Stimulated activated CD8-positive, alpha-beta memory T cell treated with anti-CD3 and anti-CD28 coated beads, Interleukin-7, amount 100 ng/mL, for 1 hour (primary cell): ENCODE results near the gene CEP57.
A peak's percentile ranks its signal among the peaks of the same experiment; 100 is the strongest.

Experiments
- DNase-seq, 2 donors: peaks; one replicate each; pipeline ENCODE4 v3.0.0-alpha.2; 2020; ENCODE audit warnings: low read depth in 2 of 2

The CEP57 gene

GRCh38 chr11:95790123-95790932 lies at the start of gene CEP57:
CEP57 (plus strand) TSS chr11:95790498; CDS start chr11:95790699, 201 bp downstream.
- DNase-seq = peak; percentile 82

- no peak for DNase-seq
Observed at GRCh38 chr11:95750101-95750500, 40.2 kb upstream of the CEP57 start.

DNA sequence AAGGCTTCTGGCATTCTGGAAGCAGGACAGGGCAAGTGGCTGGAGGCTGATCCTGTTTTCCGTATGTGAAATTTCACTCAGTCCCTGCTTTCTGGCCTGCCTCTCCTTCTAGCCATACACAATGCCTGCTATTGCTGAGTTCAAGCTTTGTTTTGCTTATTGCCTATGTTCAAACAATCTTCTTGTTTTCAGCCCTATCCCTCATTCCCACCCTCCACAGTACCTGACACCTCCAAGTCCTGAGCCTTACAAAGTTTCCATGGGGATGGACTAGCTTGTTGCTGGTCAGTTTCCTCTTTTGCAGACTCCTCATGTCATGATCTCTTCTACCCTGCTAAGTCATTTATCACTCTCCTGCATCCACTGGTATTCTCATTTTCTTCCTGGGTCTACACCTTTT lies 38.8 kb upstream of the CEP57 start:
- DNase-seq = no peak

DNA sequence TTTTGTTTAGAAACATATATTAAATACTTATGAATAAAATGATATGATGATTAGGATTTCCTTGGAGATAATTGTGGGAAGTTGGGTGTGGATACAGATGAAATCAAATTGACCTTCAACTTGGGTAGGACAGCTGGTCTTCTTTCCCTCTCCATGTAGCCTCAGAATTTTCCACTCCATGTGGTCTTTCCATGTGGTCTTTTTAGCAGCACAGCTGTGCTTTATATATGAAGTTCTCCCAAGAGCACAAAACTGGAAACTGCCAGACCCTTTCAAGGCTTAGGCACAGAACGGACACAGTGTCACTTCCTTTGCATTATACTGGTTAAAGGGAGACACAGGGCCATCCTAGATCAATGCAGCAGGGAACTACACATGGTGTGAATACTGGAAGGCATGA lies 29.4 kb upstream of the CEP57 start:
- no peak for DNase-seq

- no peak for DNase-seq
Observed at GRCh38 chr11:95762534-95762933, 27.8 kb upstream of the CEP57 start.

DNA sequence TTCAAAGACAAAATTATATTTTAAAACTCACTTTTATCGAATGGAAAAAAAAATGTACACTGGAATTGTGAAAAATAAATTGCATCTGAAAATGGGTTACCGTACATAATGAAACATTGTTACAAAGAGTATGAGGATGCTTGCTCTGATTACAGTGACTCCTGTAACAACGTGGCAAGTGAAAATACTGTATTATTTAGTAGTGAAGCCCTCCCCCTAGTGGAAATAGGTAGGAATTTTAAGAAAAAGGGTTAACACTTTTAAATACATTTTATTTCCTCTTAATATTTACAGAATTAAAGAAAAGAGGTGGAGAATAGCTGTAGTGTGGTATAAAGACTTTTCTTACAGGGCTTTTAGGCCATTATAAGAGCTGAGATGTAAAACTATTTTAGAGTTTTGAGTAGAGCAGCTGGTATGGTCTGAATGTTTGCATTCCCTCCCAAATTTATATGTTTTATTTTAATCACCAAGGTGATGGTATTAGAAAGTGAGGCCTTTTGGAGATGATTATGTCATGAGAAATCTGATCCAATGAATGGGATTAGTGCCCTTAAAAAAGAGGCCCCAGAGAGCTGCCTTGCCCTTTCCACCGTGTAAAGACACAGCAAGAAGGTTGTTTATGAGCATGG lies 25.9 kb upstream of the CEP57 start:
- no peak for DNase-seq

DNA sequence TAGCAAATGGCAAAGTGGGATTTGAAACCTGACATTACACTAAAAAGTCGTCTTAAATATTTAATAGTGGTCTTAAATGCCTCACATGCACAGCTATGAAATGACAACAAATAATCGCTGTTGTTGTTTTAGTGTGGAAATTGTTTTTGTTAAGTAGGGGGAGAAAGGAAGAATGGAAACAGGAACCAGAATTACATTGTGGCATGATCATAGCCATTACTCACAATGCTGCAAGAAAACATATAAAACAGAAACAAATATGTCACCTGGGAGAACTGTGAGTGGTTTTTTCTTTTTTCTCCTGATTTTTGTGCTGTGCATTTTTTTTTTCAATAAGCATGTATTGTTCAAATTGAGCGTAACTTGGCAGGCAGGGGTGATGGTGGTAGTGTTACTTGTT lies 23.6 kb upstream of the CEP57 start:
- DNase-seq = no peak

- DNase-seq = no peak
Observed at GRCh38 chr11:95767498-95767897, 22.8 kb upstream of the CEP57 start.

- DNase-seq = no peak
Observed at GRCh38 chr11:95768521-95768920, 21.8 kb upstream of the CEP57 start.

DNA sequence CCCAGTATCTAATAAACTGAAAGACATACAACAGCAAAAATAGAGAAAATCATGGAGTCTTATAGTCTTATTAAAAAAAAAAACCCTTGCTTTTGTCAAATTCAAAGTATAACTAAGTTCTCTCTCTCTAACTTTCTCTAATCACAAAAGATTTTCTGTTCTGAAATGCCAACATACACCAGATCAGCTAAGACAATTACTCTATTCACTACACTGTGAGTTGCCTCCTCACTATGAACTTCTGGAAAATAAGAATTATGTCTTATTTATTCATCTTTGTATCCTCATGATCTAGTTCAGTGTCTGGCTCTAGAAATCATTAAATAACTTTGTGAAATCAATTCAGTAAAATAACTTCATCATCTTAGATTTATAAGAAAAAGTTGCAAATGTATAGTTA lies 13.4 kb upstream of the CEP57 start:
- DNase-seq = no peak

GRCh38 chr11:95778699-95779098 lies 11.6 kb upstream of the CEP57 start:
- no peak for DNase-seq

DNA sequence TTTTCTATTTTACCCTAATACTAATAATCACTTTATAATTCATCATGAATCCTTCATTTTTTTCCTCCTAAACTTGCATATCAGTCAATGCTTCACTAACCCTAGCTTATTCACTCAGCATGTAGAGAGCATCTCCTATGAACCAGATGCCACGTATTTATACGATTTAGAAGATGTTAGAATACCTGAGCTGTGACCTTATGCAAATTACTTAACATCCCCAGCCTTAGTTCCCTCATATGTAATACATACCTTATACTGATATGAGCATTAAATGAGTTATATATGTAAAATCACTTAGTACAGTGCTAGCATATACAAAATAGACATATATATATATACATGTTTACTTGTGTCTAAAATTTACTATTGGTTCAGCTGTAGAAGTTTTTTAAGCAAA lies 9.8 kb upstream of the CEP57 start:
- no peak for DNase-seq

GRCh38 chr11:95788921-95789505 lies 1.3 kb upstream of the CEP57 start:
- DNase-seq = peak in 1 of 2 donors; percentile 0

DNA sequence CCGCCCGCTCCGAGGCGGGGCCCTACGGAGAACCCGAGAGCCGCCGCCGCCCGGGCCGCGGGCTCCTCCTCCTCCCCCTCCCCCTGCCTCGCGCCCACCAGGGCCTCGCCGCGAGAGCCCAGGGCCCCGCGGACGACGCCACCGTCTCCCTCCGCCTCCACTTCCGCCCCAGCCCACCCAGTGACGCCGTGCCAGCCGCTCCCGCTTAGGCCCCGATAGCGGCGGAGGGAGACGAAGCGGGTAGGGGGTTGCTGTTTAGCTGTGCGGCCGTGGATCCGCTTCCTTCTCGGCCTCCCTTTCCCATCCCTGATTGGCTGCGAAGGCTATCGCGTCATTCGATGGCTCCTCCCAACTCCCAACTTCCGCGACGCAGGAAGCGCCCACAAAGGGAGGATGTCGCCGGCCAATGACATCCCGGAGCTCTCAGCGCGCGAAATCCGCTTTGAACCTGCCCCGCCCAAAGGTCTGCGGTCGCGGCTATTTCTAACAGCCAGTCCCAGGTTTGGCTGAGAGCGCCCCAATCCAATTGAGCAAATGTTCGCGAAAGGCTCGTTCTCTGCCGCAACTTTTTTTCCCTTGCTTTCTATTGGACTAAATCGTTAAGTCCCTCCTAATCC lies 684 bp upstream of the CEP57 start, which contains the start of gene FAM76B:
Gene FAM76B (minus strand): TSS at position 277 of the 617 bp plus-strand sequence. CDS start 304 bp downstream, outside the sequence.
- DNase-seq = peak; percentile 90 to 95

DNA sequence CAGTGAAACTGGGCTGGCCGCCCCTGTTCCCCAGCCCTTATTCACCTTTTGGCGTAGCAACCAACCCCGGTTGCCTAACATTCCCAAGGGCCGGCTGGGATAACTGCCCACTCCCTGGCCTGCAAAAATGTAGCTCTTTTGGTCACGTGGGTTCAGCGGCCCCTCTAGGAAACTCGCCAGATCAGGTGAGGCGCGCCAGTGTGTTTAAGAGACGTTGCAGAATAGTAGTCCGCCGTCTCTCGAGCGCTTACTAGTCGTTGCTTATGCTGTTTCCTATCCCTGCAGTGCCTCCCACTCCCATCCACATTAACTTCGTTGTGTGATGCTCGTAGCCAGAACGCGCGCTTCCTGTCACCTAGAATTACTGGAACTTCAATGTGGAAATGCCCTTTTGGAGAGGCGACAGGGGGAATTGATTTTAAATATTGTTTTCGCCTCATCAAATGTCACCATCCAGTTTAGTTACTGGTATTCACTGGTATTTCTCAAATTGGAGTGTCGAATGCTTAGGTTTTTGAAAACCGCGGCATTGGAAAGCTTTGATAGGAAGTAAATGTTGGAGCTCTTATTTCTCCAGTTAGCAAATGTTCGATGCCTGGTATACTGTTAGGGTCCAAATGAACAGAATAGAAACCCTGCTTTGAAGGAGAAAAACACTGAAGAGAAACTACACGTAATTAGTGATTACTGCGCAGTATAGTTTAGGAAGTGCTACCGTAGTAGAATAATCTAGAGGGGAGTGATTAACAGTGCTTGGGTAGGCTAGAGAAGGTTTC lies 823 bp downstream of the CEP57 start:
- DNase-seq = peak; percentile 10 to 22

GRCh38 chr11:95791709-95792033 lies 1.4 kb downstream of the CEP57 start:
- no peak for DNase-seq

DNA sequence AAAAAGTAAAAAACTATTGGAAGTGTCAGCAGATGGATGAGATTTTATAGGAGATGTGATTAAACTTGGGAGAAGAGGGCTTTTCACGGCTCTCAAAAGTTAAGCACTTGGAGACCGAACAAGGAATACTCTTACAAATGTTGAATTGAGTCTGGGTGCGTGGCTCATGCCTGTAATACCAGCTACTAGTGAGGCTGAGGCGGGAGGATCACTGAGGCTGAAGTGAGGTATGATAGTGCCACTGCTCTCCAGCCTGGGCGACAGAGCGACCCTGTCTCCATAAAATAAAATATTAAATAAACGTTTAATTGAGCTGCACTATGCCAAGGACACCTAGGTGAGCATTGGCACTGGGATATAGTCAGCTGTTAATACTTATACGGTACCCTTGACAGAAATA lies 1.9 kb downstream of the CEP57 start:
- DNase-seq = no peak

DNA sequence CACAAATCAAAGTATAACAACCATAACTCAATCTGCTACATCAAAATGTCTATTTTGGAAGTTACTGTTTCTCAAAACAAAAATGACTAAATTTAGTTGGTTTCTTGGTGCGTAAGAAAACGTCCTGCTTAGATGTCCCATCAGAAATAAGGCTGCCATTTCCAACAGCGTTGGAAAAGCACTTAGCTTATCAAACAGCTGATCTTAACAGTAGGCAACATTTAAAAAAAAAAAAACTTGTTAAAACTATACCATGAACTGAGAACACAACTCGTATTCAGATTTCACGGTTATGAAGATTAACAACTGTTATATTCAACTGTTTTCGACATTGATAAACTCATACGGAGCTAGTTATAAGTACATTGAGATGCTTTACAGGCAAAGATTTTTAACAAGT lies 2.4 kb downstream of the CEP57 start:
- no peak for DNase-seq

- DNase-seq = no peak
Observed at GRCh38 chr11:95793116-95793515, 2.8 kb downstream of the CEP57 start.

- no peak for DNase-seq
Observed at GRCh38 chr11:95794086-95794485, 3.8 kb downstream of the CEP57 start.

GRCh38 chr11:95795627-95796295 lies 5.5 kb downstream of the CEP57 start:
- DNase-seq = no peak
